BLaER1 treated with 17β-estradiol and CSF1 and Interleukin-3, amounts not matched to agents 10 nM and 100 nM (cell line): ENCODE data around the gene LSS.

Experiments
- H3K27ac ChIP-seq, 11 experiments: shearing (Covaris generic); formaldehyde crosslinking; 2 replicates each; pipeline ENCODE4 v1.8.1; 2022
- H3K27me3 ChIP-seq, 11 experiments: shearing (Covaris generic); formaldehyde crosslinking; 2 replicates each; pipeline ENCODE4 v1.8.1; 2022
- H3K36me3 ChIP-seq, 11 experiments: shearing (Covaris generic); formaldehyde crosslinking; 2 replicates each; pipeline ENCODE4 v1.8.1; 2022
- H3K4me1 ChIP-seq, 10 experiments: shearing (Covaris generic); formaldehyde crosslinking; 2 replicates each; pipeline ENCODE4 v1.8.1; 2022
- H3K4me2 ChIP-seq, 11 experiments: shearing (Covaris generic); formaldehyde crosslinking; 2 replicates each; pipeline ENCODE4 v1.8.1; 2022
- H3K4me3 ChIP-seq, 10 experiments: shearing (Covaris generic); formaldehyde crosslinking; 2 replicates each; pipeline ENCODE4 v1.8.1; 2022
- H3K9ac ChIP-seq, 11 experiments: shearing (Covaris generic); formaldehyde crosslinking; 2 replicates each; pipeline ENCODE4 v1.8.1; 2022
- H3K9me3 ChIP-seq, 11 experiments: shearing (Covaris generic); formaldehyde crosslinking; replicated peaks in 1 of 11; 2 replicates each; pipeline ENCODE4 v1.8.1; 2022
- H4K20me1 ChIP-seq, 11 experiments: shearing (Covaris generic); formaldehyde crosslinking; 2 replicates each; pipeline ENCODE4 v1.8.1; 2022
- Cebpa-rat ChIP-seq, 11 experiments: shearing (Covaris generic); IDR thresholded peaks; 2 replicates each; pipeline ENCODE4 v1.8.1; 2022

The LSS gene

GRCh38 chr21:46156678-46157077, 71.9 kb downstream of the LSS start:
- Histone ChIP-seq H3K27ac (no peak overlapping the region), H3K27me3 (no peaks in the 10 kb centered on the region), H3K4me3 (no peak overlapping the region), H3K9ac (no peak overlapping the region), H3K4me1 (peaks cover 0 to 5% (median 0%) of the 10 kb centered on the region in 10 experiments; a peak in 1 of 20 replicates), H3K36me3 (peaks cover 0 to 6% (median 0%) of the 10 kb centered on the region in 11 experiments; a peak in 6 of 22 replicates), H3K9me3 (peaks cover 0 to 8% (median 8%) of the 10 kb centered on the region in 11 experiments; a peak in 15 of 22 replicates), H4K20me1 (no peaks in the 10 kb centered on the region; a peak in 2 of 22 replicates), H3K4me2 (no peak overlapping the region)
- no peak for TF ChIP-seq Cebpa-rat (IDR thresholded peaks at IDR 0.05)

GRCh38 chr21:46156378-46156645, 72.3 kb downstream of the LSS start:
- H3K27ac ChIP-seq: no peak overlapping the region
- peaks cover 0 to 4% (median 4%) of the 10 kb centered on the region in 11 experiments; a peak in 15 of 22 replicates for H3K9me3 ChIP-seq
- H3K27me3 ChIP-seq: no peaks in the 10 kb centered on the region
- no peak overlapping the region for H3K9ac ChIP-seq
- peaks cover 0 to 3% (median 0%) of the 10 kb centered on the region in 11 experiments; a peak in 6 of 22 replicates for H3K36me3 ChIP-seq
- peaks cover 0 to 5% (median 0%) of the 10 kb centered on the region in 10 experiments; a peak in 1 of 20 replicates for H3K4me1 ChIP-seq
- no peaks in the 10 kb centered on the region; a peak in 2 of 22 replicates for H4K20me1 ChIP-seq
- no peak overlapping the region for H3K4me3 ChIP-seq
- H3K4me2 ChIP-seq: no peak overlapping the region
- TF ChIP-seq Cebpa-rat (IDR thresholded peaks at IDR 0.05): no peak

- no peaks in the 10 kb centered on the region; a peak in 2 of 22 replicates for H4K20me1 ChIP-seq
- H3K4me1 ChIP-seq: peaks cover 0 to 5% (median 0%) of the 10 kb centered on the region in 10 experiments; a peak in 1 of 20 replicates
- H3K4me2 ChIP-seq: no peak within 1 kb of the TSS
- no peaks in the 10 kb centered on the region for H3K36me3 ChIP-seq
- TF ChIP-seq Cebpa-rat (IDR thresholded peaks at IDR 0.05): no peak
- no peak within 1 kb of the TSS for H3K9ac ChIP-seq
- H3K9me3 ChIP-seq: no peaks in the 10 kb centered on the region
- no peaks in the 10 kb centered on the region for H3K27me3 ChIP-seq
- H3K27ac ChIP-seq: no peak within 1 kb of the TSS
- no peak within 1 kb of the TSS for H3K4me3 ChIP-seq
These were observed 72.8 kb downstream of the LSS start, which contains the start of gene FTCD for GRCh38 chr21:46155514-46156377. TSS of gene FTCD (minus strand) at chr21:46155579. CDS start at chr21:46155523, 56 bp downstream.

GRCh38 chr21:46154955-46155513, 73.5 kb downstream of the LSS start:
- Histone ChIP-seq H4K20me1 (no peaks in the 10 kb centered on the region; a peak in 2 of 22 replicates), H3K36me3 (no peaks in the 10 kb centered on the region), H3K27me3 (no peaks in the 10 kb centered on the region), H3K4me3 (no peak overlapping the region), H3K27ac (no peak overlapping the region), H3K4me2 (no peak overlapping the region), H3K4me1 (peaks cover 0 to 5% (median 0%) of the 10 kb centered on the region in 10 experiments; a peak in 1 of 20 replicates), H3K9ac (no peak overlapping the region), H3K9me3 (no peaks in the 10 kb centered on the region)
- no peak for TF ChIP-seq Cebpa-rat (IDR thresholded peaks at IDR 0.05)

GRCh38 chr21:46154155-46154954, 74.2 kb downstream of the LSS start:
- Histone ChIP-seq H3K9me3 (no peaks in the 10 kb centered on the region), H3K36me3 (no peaks in the 10 kb centered on the region), H3K4me1 (peaks cover 0 to 5% (median 0%) of the 10 kb centered on the region in 10 experiments; a peak in 1 of 20 replicates), H4K20me1 (no peaks in the 10 kb centered on the region; a peak in 2 of 22 replicates), H3K27me3 (no peaks in the 10 kb centered on the region), H3K4me3 (no peak overlapping the region), H3K4me2 (no peak overlapping the region), H3K9ac (no peak overlapping the region), H3K27ac (no peak overlapping the region)
- TF ChIP-seq Cebpa-rat (IDR thresholded peaks at IDR 0.05): no peak

GRCh38 chr21:46153247-46154154, 75.1 kb downstream of the LSS start:
- TF ChIP-seq Cebpa-rat (IDR thresholded peaks at IDR 0.05): no peak
- H4K20me1 ChIP-seq: no peaks in the 10 kb centered on the region; a peak in 2 of 22 replicates
- H3K27ac ChIP-seq: no peak overlapping the region
- no peaks in the 10 kb centered on the region for H3K9me3 ChIP-seq
- no peak overlapping the region for H3K4me2 ChIP-seq
- H3K4me1 ChIP-seq: peaks cover 0 to 5% (median 0%) of the 10 kb centered on the region in 10 experiments; a peak in 1 of 20 replicates
- no peak overlapping the region for H3K9ac ChIP-seq
- H3K27me3 ChIP-seq: no peaks in the 10 kb centered on the region
- no peaks in the 10 kb centered on the region for H3K36me3 ChIP-seq
- no peak overlapping the region for H3K4me3 ChIP-seq

GRCh38 chr21:46152927-46153246, 75.7 kb downstream of the LSS start:
- H3K27ac ChIP-seq: no peak overlapping the region
- no peak for TF ChIP-seq Cebpa-rat (IDR thresholded peaks at IDR 0.05)

More at GRCh38 chr21:46152927-46153246, 75.7 kb downstream of the LSS start:
- no peaks in the 10 kb centered on the region for H3K9me3 ChIP-seq
- H3K36me3 ChIP-seq: no peaks in the 10 kb centered on the region
- H3K9ac ChIP-seq: no peak overlapping the region
- peaks cover 0 to 5% (median 0%) of the 10 kb centered on the region in 10 experiments; a peak in 1 of 20 replicates for H3K4me1 ChIP-seq
- no peaks in the 10 kb centered on the region for H3K27me3 ChIP-seq
- no peak overlapping the region for H3K4me3 ChIP-seq
- no peaks in the 10 kb centered on the region; a peak in 2 of 22 replicates for H4K20me1 ChIP-seq
- no peak overlapping the region for H3K4me2 ChIP-seq
